KMS-11 (cell line): ENCODE results near the gene PPP1R1C.

Source experiments
- H2AFZ ChIP-seq: fragments of 200-600 bp; sonication (generic); 2 replicates; pipeline ENCODE4 v1.6.1; 2016; ENCODE audit warnings: antibody characterized with exemption, mixed run types, low read depth
- H3K27ac ChIP-seq: fragments of 200-600 bp; sonication (generic); 2 replicates; pipeline ENCODE4 v1.6.1; 2016; ENCODE audit warnings: mild to moderate bottlenecking, mixed run types
- H3K27me3 ChIP-seq: fragments of 200-600 bp; sonication (generic); 2 replicates; pipeline ENCODE4 v1.6.1; 2017; ENCODE audit warnings: mild to moderate bottlenecking, low read depth, mixed run types, moderate library complexity; ENCODE audit not compliant: insufficient read depth
- H3K36me3 ChIP-seq: fragments of 200-600 bp; sonication (generic); 2 replicates; pipeline ENCODE4 v1.6.1; 2017; ENCODE audit warnings: mild to moderate bottlenecking, mixed run types; ENCODE audit not compliant: insufficient read depth
- H3K4me1 ChIP-seq: fragments of 200-600 bp; sonication (generic); 2 replicates; pipeline ENCODE4 v1.6.1; 2016; ENCODE audit warnings: mild to moderate bottlenecking, low read depth, mixed run types; ENCODE audit not compliant: poor library complexity, severe bottlenecking
- H3K4me2 ChIP-seq: fragments of 200-600 bp; sonication (generic); 2 replicates; pipeline ENCODE4 v1.7.0; 2016; ENCODE audit warnings: mild to moderate bottlenecking, mixed run types
- H3K4me3 ChIP-seq: fragments of 200-600 bp; sonication (generic); IDR thresholded peaks from 2 replicates; pipeline ENCODE4 v1.6.1; 2017; ENCODE audit warnings: low read depth, low read length, mixed read lengths; ENCODE audit not compliant: insufficient read depth
- H3K79me2 ChIP-seq: fragments of 200-600 bp; sonication (generic); 2 replicates; pipeline ENCODE4 v1.6.1; 2016; ENCODE audit warnings: low read depth, mixed run types; ENCODE audit not compliant: insufficient read depth
- H3K9ac ChIP-seq: fragments of 200-600 bp; sonication (generic); 2 replicates; pipeline ENCODE4 v1.6.1; 2016; ENCODE audit warnings: mild to moderate bottlenecking, mixed run types
- H4K20me1 ChIP-seq: fragments of 200-600 bp; sonication (generic); 2 replicates; pipeline ENCODE4 v1.6.1; 2016; ENCODE audit warnings: mild to moderate bottlenecking, mixed run types; ENCODE audit not compliant: insufficient read depth
- CTCF ChIP-seq: fragments of 200-600 bp; sonication (generic); conservative IDR thresholded peaks from 2 replicates; pipeline ENCODE4 v1.6.1; 2017; ENCODE audit warnings: low read depth, mild to moderate bottlenecking, antibody characterized with exemption, low read length, moderate library complexity, mixed read lengths

Gene PPP1R1C

GRCh38 chr2:182128821-182129707 is 143.4 kb downstream of the PPP1R1C start:
- no peak overlapping the region for H2AFZ ChIP-seq
- H3K4me1 ChIP-seq, result no peaks in the 10 kb centered on the region
- no peaks in the 10 kb centered on the region for H3K79me2 ChIP-seq
- no peaks in the 10 kb centered on the region for H3K27me3 ChIP-seq
- H4K20me1 ChIP-seq, result no peaks in the 10 kb centered on the region
- H3K4me2 ChIP-seq, result no peak overlapping the region
- no peak for TF ChIP-seq CTCF
- H3K4me3 ChIP-seq, result no peak overlapping the region
- no peak overlapping the region for H3K27ac ChIP-seq
- no peak overlapping the region for H3K9ac ChIP-seq
- no peaks in the 10 kb centered on the region for H3K36me3 ChIP-seq

GRCh38 chr2:182132605-182133004 is 147.0 kb downstream of the PPP1R1C start:
- H3K79me2 ChIP-seq, result no peaks in the 10 kb centered on the region

GRCh38 chr2:182133195-182133891 is 147.7 kb downstream of the PPP1R1C start:
- no peak overlapping the region for H2AFZ ChIP-seq
- TF ChIP-seq CTCF, result no peak
- H3K27ac ChIP-seq, result no peak overlapping the region
- H4K20me1 ChIP-seq, result no peaks in the 10 kb centered on the region
- H3K79me2 ChIP-seq, result no peaks in the 10 kb centered on the region
- H3K9ac ChIP-seq, result no peak overlapping the region
- no peaks in the 10 kb centered on the region for H3K27me3 ChIP-seq
- H3K4me3 ChIP-seq, result no peak overlapping the region
- H3K4me2 ChIP-seq, result no peak overlapping the region
- no peaks in the 10 kb centered on the region for H3K4me1 ChIP-seq
- no peaks in the 10 kb centered on the region for H3K36me3 ChIP-seq

More at GRCh38 chr2:182132605-182133004, 147.0 kb downstream of the PPP1R1C start:
- Histone ChIP-seq H3K4me3 (no peak overlapping the region), H3K4me1 (no peaks in the 10 kb centered on the region), H2AFZ (no peak overlapping the region), H3K27ac (no peak overlapping the region), H3K9ac (no peak overlapping the region), H4K20me1 (no peaks in the 10 kb centered on the region), H3K27me3 (no peaks in the 10 kb centered on the region), H3K4me2 (no peak overlapping the region), H3K36me3 (no peaks in the 10 kb centered on the region)
- TF ChIP-seq CTCF, result no peak

GRCh38 chr2:182134201-182134600 is 148.5 kb downstream of the PPP1R1C start:
- Histone ChIP-seq H4K20me1 (no peaks in the 10 kb centered on the region), H3K4me3 (no peak overlapping the region), H3K27ac (no peak overlapping the region), H3K36me3 (no peaks in the 10 kb centered on the region), H3K4me1 (no peaks in the 10 kb centered on the region), H3K9ac (no peak overlapping the region), H2AFZ (no peak overlapping the region), H3K79me2 (no peaks in the 10 kb centered on the region), H3K27me3 (no peaks in the 10 kb centered on the region), H3K4me2 (no peak overlapping the region)
- no peak for TF ChIP-seq CTCF
